Thyroid gland (tissue), 4 donors: ENCODE results near the gene MAPT.

ENCODE experiments used
- POLR2A ChIP-seq, 2 donors: fragments of 450-650 bp; IDR thresholded peaks; one replicate each; pipeline ENCODE4 v1.6.1; 2017; ENCODE audit warnings: antibody characterized with exemption in 2 of 2, mild to moderate bottlenecking in 2 of 2, moderate library complexity in 1 of 2
- TF ChIP-seq, protein P1 (sequence below), 6 experiments: fragments of 200-600 bp in 3 of 6; fragments of 450-650 bp in 3 of 6; sonication (generic) in 3 of 6; IDR thresholded peaks; one replicate each; pipeline ENCODE4 v1.5.1; 2016 to 2019; ENCODE audit warnings: antibody characterized with exemption in 6 of 6, mild to moderate bottlenecking in 2 of 6, inconsistent platforms in 1 of 6, moderate library complexity in 1 of 6

DNA sequence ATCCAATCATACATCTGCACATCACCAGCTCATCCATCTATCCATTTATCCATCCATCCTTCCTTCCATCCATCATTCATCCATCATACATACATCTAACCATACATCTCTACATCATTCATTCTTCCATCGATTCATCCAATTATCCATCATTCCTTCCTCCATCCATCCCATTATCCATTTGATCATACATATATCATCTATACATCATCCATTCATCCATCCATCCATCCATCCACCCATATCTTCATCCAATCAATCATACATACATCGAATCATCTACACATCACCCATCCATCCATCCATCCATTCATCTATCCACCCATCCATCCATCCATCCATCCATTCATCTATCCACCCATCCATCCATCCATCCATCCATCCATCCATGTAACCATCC lies 75.4 kb downstream of the MAPT start:
- TF ChIP-seq, protein P1, sequence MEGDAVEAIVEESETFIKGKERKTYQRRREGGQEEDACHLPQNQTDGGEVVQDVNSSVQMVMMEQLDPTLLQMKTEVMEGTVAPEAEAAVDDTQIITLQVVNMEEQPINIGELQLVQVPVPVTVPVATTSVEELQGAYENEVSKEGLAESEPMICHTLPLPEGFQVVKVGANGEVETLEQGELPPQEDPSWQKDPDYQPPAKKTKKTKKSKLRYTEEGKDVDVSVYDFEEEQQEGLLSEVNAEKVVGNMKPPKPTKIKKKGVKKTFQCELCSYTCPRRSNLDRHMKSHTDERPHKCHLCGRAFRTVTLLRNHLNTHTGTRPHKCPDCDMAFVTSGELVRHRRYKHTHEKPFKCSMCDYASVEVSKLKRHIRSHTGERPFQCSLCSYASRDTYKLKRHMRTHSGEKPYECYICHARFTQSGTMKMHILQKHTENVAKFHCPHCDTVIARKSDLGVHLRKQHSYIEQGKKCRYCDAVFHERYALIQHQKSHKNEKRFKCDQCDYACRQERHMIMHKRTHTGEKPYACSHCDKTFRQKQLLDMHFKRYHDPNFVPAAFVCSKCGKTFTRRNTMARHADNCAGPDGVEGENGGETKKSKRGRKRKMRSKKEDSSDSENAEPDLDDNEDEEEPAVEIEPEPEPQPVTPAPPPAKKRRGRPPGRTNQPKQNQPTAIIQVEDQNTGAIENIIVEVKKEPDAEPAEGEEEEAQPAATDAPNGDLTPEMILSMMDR (IDR thresholded peaks at IDR 0.05): no peak
- no peak for TF ChIP-seq POLR2A (IDR thresholded peaks at IDR 0.05)
